Suppressor macrophage treated with lipopolysaccharide for 4 hours (primary cell): ENCODE data around the gene KRTAP5-6.
"Not testable (repeated sequence)": the region's sequence is repeated elsewhere in the genome, so short reads cannot be mapped to it uniquely, and the experiment has no call there.

Experiments
- DNase-seq: peaks from one replicate; pipeline ENCODE4 v3.0.0-alpha.2; 2020

KRTAP5-6 gene

GRCh38 chr11:1661454-1662269, 35.3 kb upstream of the KRTAP5-6 start:
- DNase-seq: not testable (repeated sequence)

GRCh38 chr11:1662699-1663283, 34.2 kb upstream of the KRTAP5-6 start:
- DNase-seq: not testable (repeated sequence)

- no peak for DNase-seq
These were observed 31.7 kb upstream of the KRTAP5-6 start for GRCh38 chr11:1665313-1665712.

GRCh38 chr11:1667121-1667850, 29.7 kb upstream of the KRTAP5-6 start:
- no peak for DNase-seq

GRCh38 chr11:1667906-1668305, 29.1 kb upstream of the KRTAP5-6 start:
- DNase-seq: no peak

- DNase-seq: no peak
These were observed 28.0 kb upstream of the KRTAP5-6 start for GRCh38 chr11:1668911-1669473.

GRCh38 chr11:1669546-1670218, 27.3 kb upstream of the KRTAP5-6 start:
- DNase-seq: no peak

- DNase-seq: not testable (repeated sequence)
These were observed 26.5 kb upstream of the KRTAP5-6 start for GRCh38 chr11:1670457-1670856.

- no peak for DNase-seq
These were observed 26.1 kb upstream of the KRTAP5-6 start for GRCh38 chr11:1670905-1671371.

GRCh38 chr11:1671658-1672057, 25.3 kb upstream of the KRTAP5-6 start:
- DNase-seq: no peak

GRCh38 chr11:1672613-1673350, 24.2 kb upstream of the KRTAP5-6 start:
- DNase-seq: no peak

- no peak for DNase-seq
These were observed 23.4 kb upstream of the KRTAP5-6 start for GRCh38 chr11:1673446-1674172.

- DNase-seq: no peak
These were observed 22.5 kb upstream of the KRTAP5-6 start for GRCh38 chr11:1674173-1675131.

- DNase-seq: no peak
These were observed 21.3 kb upstream of the KRTAP5-6 start for GRCh38 chr11:1675536-1676228.

GRCh38 chr11:1676229-1676740, 20.7 kb upstream of the KRTAP5-6 start:
- DNase-seq: no peak

GRCh38 chr11:1679881-1680280, 17.1 kb upstream of the KRTAP5-6 start:
- no peak for DNase-seq

- no peak for DNase-seq
These were observed 14.6 kb upstream of the KRTAP5-6 start for GRCh38 chr11:1682225-1682905.

- not testable (repeated sequence) for DNase-seq
These were observed 13.8 kb upstream of the KRTAP5-6 start for GRCh38 chr11:1683216-1683615.
